HCT116 (cell line): ENCODE measurements around the gene ST3GAL2. TPM values are rescaled to one million over a fixed set of nuclear protein-coding genes. Genes with fewer than 3 reads are reported as not detected.

ENCODE experiments used
- ATAC-seq: fragments of 200-7000 bp; cut with Tn5 transposase; 2 replicates; pipeline ENCODE4 v1.9.1; 2020; ENCODE audit warnings: mild to moderate bottlenecking, moderate library complexity
- BruUV-seq: library from RNA; stranded (reverse); fragments of 400-500 nt; replicated peaks from 2 replicates; lab custom pipeline; 2021; lab: Mats Ljungman, UMichigan
- CTCF ChIA-PET: fragments of 300-600 bp; sonication (Branson Sonifier 250); formaldehyde crosslinking; loops from one replicate; lab custom pipeline; 2021; ENCODE audit warnings: antibody characterized with exemption; lab: Charles Lee
- POLR2A ChIA-PET: fragments of 300-600, 350-600 bp; sonication (Branson Sonifier 250); formaldehyde crosslinking; loops from one replicate; lab custom pipeline; 2021; ENCODE audit warnings: antibody characterized with exemption; lab: Charles Lee
- RAD21 ChIA-PET, 2 experiments: fragments of 300-600 bp; sonication (Branson Sonifier 250); formaldehyde crosslinking; loops; one replicate each; lab custom pipeline; 2023; ENCODE audit warnings: low total read pairs in 2 of 2; ENCODE audit not compliant: uncharacterized antibody in 2 of 2, unreplicated experiment in 2 of 2, low non-redundant PET in 1 of 2; lab: Charles Lee
- DNase-seq: peaks from one replicate; pipeline ENCODE4 v3.0.0-alpha.2; 2010; ENCODE audit warnings: low read depth, low spot score
- H2AFZ ChIP-seq: fragments of 200-600 bp; shearing (Covaris generic), sonication (generic); 2 replicates; pipeline ENCODE4 v1.6.1; 2017; ENCODE audit warnings: low read depth, mixed run types, mixed read lengths, antibody characterized with exemption, low read length; ENCODE audit not compliant: poor library complexity, severe bottlenecking
- H3K27ac ChIP-seq: 2 replicates; pipeline ENCODE4 v1.5.1; 2012; ENCODE audit warnings: low read depth, low read length
- H3K27me3 ChIP-seq: fragments of 200-600 bp; sonication (generic); 2 replicates; pipeline ENCODE4 v1.6.1; 2016; ENCODE audit warnings: mixed run types, low read length, mixed read lengths; ENCODE audit not compliant: insufficient read depth
- H3K36me3 ChIP-seq, 2 experiments: fragments of 200-500 bp in 1 of 2; fragments of 200-600 bp in 1 of 2; sonication (Bioruptor generic) in 1 of 2; sonication (generic) in 1 of 2; 2 replicates each; pipeline versions ENCODE4 v1.5.1 to v1.6.1; 2014 to 2016; ENCODE audit warnings: low read length in 2 of 2, inconsistent platforms in 1 of 2, mixed read lengths in 1 of 2, mixed run types in 1 of 2; ENCODE audit not compliant: insufficient read depth in 2 of 2, control insufficient read depth in 1 of 2
- H3K4me1 ChIP-seq, 2 experiments: fragments of 200-600 bp in 1 of 2; sonication (generic) in 1 of 2; 2 replicates each; pipeline versions ENCODE4 v1.5.1 to v1.6.1; 2012 to 2017; ENCODE audit warnings: low read length in 2 of 2, inconsistent platforms in 1 of 2, mild to moderate bottlenecking in 1 of 2, mixed read lengths in 1 of 2, mixed run types in 1 of 2, moderate library complexity in 1 of 2; ENCODE audit not compliant: insufficient read depth in 2 of 2, control insufficient read depth in 1 of 2
- H3K4me2 ChIP-seq: fragments of 200-600 bp; sonication (generic); 2 replicates; pipeline ENCODE4 v1.6.1; 2017; ENCODE audit warnings: mixed run types, low read length, mixed read lengths
- H3K4me3 ChIP-seq, 2 experiments: fragments of 200-600 bp in 1 of 2; sonication (generic) in 1 of 2; replicated peaks in 1 of 2; 2 replicates each; pipeline ENCODE4 v1.5.1; 2011 to 2016; ENCODE audit warnings: low read length in 2 of 2, control low read depth in 1 of 2, low read depth in 1 of 2, mild to moderate bottlenecking in 1 of 2, mixed read lengths in 1 of 2, mixed run types in 1 of 2
- H3K79me2 ChIP-seq: fragments of 200-600 bp; sonication (generic); 2 replicates; pipeline ENCODE4 v1.6.1; 2017; ENCODE audit warnings: mild to moderate bottlenecking, mixed run types, low read length, moderate library complexity, mixed read lengths; ENCODE audit not compliant: insufficient read depth
- H3K9ac ChIP-seq: fragments of 200-600 bp; sonication (generic); 2 replicates; pipeline ENCODE4 v1.6.1; 2016; ENCODE audit warnings: low read length, mixed read lengths
- H3K9me2 ChIP-seq: fragments of 200-600 bp; sonication (generic), shearing (Covaris generic); 2 replicates; pipeline ENCODE4 v1.6.1; 2017; ENCODE audit warnings: mixed run types, mild to moderate bottlenecking, moderate library complexity; ENCODE audit not compliant: insufficient read depth
- H3K9me3 ChIP-seq, 2 experiments: fragments of 200-500 bp in 1 of 2; fragments of 200-600 bp in 1 of 2; sonication (Bioruptor generic) in 1 of 2; sonication (generic) in 1 of 2; 2 replicates each; pipeline ENCODE4 v1.6.1; 2014 to 2017; ENCODE audit warnings: low read length in 2 of 2, mixed read lengths in 2 of 2, inconsistent platforms in 1 of 2, low read depth in 1 of 2, mild to moderate bottlenecking in 1 of 2, mixed run types in 1 of 2, moderate library complexity in 1 of 2; ENCODE audit not compliant: control insufficient read depth in 1 of 2, insufficient read depth in 1 of 2
- H4K20me1 ChIP-seq: fragments of 200-600 bp; sonication (generic), shearing (Covaris generic); 2 replicates; pipeline ENCODE4 v1.6.1; 2017; ENCODE audit warnings: mixed run types, mild to moderate bottlenecking, moderate library complexity; ENCODE audit not compliant: insufficient read depth
- ATF3 ChIP-seq: IDR thresholded peaks from 2 replicates; pipeline ENCODE4 v1.6.1; 2012
- EGR1 ChIP-seq: IDR thresholded peaks from 2 replicates; pipeline ENCODE4 v1.6.1; 2012; ENCODE audit warnings: low read depth
- FOSL1 ChIP-seq: IDR thresholded peaks from 2 replicates; pipeline ENCODE4 v1.6.1; 2012; ENCODE audit warnings: low read depth
- JUND ChIP-seq: IDR thresholded peaks from 2 replicates; pipeline ENCODE4 v1.6.1; 2012
- POLR2A ChIP-seq: IDR thresholded peaks from 2 replicates; pipeline ENCODE4 v1.7.0; 2011; ENCODE audit warnings: borderline replicate concordance; ENCODE audit not compliant: insufficient read depth, insufficient read length; ENCODE audit errors: extremely low read depth
- RAD21 ChIP-seq: IDR thresholded peaks from 2 replicates; pipeline ENCODE4 v1.6.1; 2012; ENCODE audit warnings: low read depth, mild to moderate bottlenecking
- SIN3A ChIP-seq: IDR thresholded peaks from 2 replicates; pipeline ENCODE4 v1.6.1; 2012; ENCODE audit warnings: low read depth
- SP1 ChIP-seq: IDR thresholded peaks from 2 replicates; pipeline ENCODE4 v1.6.1; 2012; ENCODE audit warnings: low read depth
- SRF ChIP-seq: IDR thresholded peaks from 2 replicates; pipeline ENCODE4 v1.6.1; 2012; ENCODE audit warnings: low read depth
- YY1 ChIP-seq: IDR thresholded peaks from 2 replicates; pipeline ENCODE4 v1.6.1; 2011; ENCODE audit warnings: low read length, low read depth, moderate library complexity, mild to moderate bottlenecking; ENCODE audit not compliant: insufficient replicate concordance; ENCODE audit errors: extremely low read depth
- ZFX ChIP-seq: fragments of 450-650 bp; IDR thresholded peaks from 2 replicates; pipeline ENCODE4 v1.6.1; 2017
- ZNF274 ChIP-seq: fragments of 200-500 bp; sonication (Bioruptor generic); IDR thresholded peaks from 2 replicates; pipeline ENCODE4 v1.6.1; 2014; ENCODE audit warnings: mild to moderate bottlenecking, low read depth, low read length, inconsistent platforms
- intact Hi-C: fragments of 100-400 bp; cut with micrococcal nuclease; formaldehyde crosslinking; loops from 2 replicates; pipeline ENCODE4 v1.10.0; 2022
- total RNA-seq: library from RNA; stranded (reverse); gene quantifications from one replicate; pipeline ENCODE4 v1.2.1, GENCODE V29; 2021; ENCODE audit not compliant: unreplicated experiment

ST3GAL2 gene
- total RNA-seq, 1 experiment from 2014 or later, result 9.5 TPM

- ChIA-PET POLR2A (no interaction called here), CTCF (interaction anchor here (0.7 kb wide), 1 partner anchor 175 kb away, joined by 3 read pairs; no protein-coding TSS in a partner anchor), RAD21 (no interaction called here)
- Histone ChIP-seq H2AFZ (no peak overlapping the region), H4K20me1 (no peaks in the 10 kb centered on the region), H3K4me2 (no peak overlapping the region), H3K36me3 (peaks cover 0 to 3% of the 10 kb centered on the region in 2 experiments; a peak in 1 of 4 replicates), H3K27me3 (no peaks in the 10 kb centered on the region), H3K4me1 (peaks cover 26 to 36% of the 10 kb centered on the region in 2 experiments), H3K9me2 (no peaks in the 10 kb centered on the region), H3K27ac (no peak overlapping the region), H3K4me3 (no peak overlapping the region), H3K79me2 (no peaks in the 10 kb centered on the region), H3K9ac (no peak overlapping the region), H3K9me3 (no peaks in the 10 kb centered on the region)
- intact Hi-C loops, result no loop called here
- ATAC-seq, result no peak
- TF ChIP-seq POLR2A, result no peak
- TF ChIP-seq ZFX, result no peak
- TF ChIP-seq SIN3A, result no peak
- no peak for TF ChIP-seq SP1
- no peak for TF ChIP-seq ZNF274
- no peak for TF ChIP-seq EGR1
- TF ChIP-seq JUND, result no peak
- TF ChIP-seq ATF3, result no peak
- TF ChIP-seq FOSL1, result no peak
- no peak for TF ChIP-seq RAD21
- TF ChIP-seq YY1, result no peak
- no peak for TF ChIP-seq SRF
- BruUV-seq, result no TSS peak
- DNase-seq, result no peak
These were observed 39.3 kb upstream of the ST3GAL2 start for GRCh38 chr16:70478169-70478568.
